Left ventricle myocardium inferior (tissue), 1 donor: ENCODE measurements around the gene C1QC. TPM values are rescaled to one million over a fixed set of nuclear protein-coding genes. Genes with fewer than 3 reads are reported as not detected.
"Not testable (repeated sequence)": the region's sequence is repeated elsewhere in the genome, so short reads cannot be mapped to it uniquely, and the experiment has no call there.

Experiments
- DNase-seq: peaks from one replicate; pipeline ENCODE4 v3.0.0-alpha.2; 2020
- H3K27ac ChIP-seq: fragments of 200-600 bp; replicated peaks from 2 replicates; pipeline ENCODE4 v1.8.0; 2021
- H3K27me3 ChIP-seq: fragments of 200-600 bp; 2 replicates; pipeline ENCODE4 v1.8.0; 2021; ENCODE audit warnings: low read depth
- H3K36me3 ChIP-seq: fragments of 200-600 bp; 2 replicates; pipeline ENCODE4 v1.8.0; 2021
- H3K4me1 ChIP-seq: fragments of 200-600 bp; 2 replicates; pipeline ENCODE4 v1.8.0; 2021
- H3K4me3 ChIP-seq: fragments of 200-600 bp; 2 replicates; pipeline ENCODE4 v1.8.0; 2021; ENCODE audit warnings: mild to moderate bottlenecking, moderate library complexity
- H3K9me3 ChIP-seq: fragments of 200-600 bp; replicated peaks from 2 replicates; pipeline ENCODE4 v1.8.0; 2021
- CTCF ChIP-seq: fragments of 200-600 bp; IDR thresholded peaks from 2 replicates; pipeline ENCODE4 v1.8.0; 2021; ENCODE audit warnings: antibody characterized with exemption, mild to moderate bottlenecking, borderline replicate concordance
- intact Hi-C: fragments of 100-400 bp; cut with micrococcal nuclease; formaldehyde crosslinking; loops from one replicate; pipeline ENCODE4 v1.11.0; 2022
- total RNA-seq: library from RNA; stranded (reverse); fragmentation: NEBNext Ultra II Directional; extraction: Animal tissue kit (Norgen Biotek cat#: 25700); gene quantifications from one replicate; pipeline ENCODE4 v1.2.1, GENCODE V29; 2021
- donor health status: DM: no; HTN: yes; CAD: no; lungs with severe emphysema.

The C1QC gene
- total RNA-seq, 1 donor from 2014 or later: 76.6 TPM

GRCh38 chr1:22665752-22666151, 22.3 kb downstream of the C1QC start:
- H3K4me3 ChIP-seq: no peak overlapping the region
- no peaks in the 10 kb centered on the region for H3K36me3 ChIP-seq
- intact Hi-C loops: no loop called here
- no peaks in the 10 kb centered on the region for H3K4me1 ChIP-seq
- TF ChIP-seq CTCF: peak; percentile 37
- H3K9me3 ChIP-seq: no peaks in the 10 kb centered on the region
- H3K27me3 ChIP-seq: peaks cover 62% of the 10 kb centered on the region
- DNase-seq: no peak
- H3K27ac ChIP-seq: no peak overlapping the region

GRCh38 chr1:22666412-22666811, 23.0 kb downstream of the C1QC start:
- no peak for TF ChIP-seq CTCF
- intact Hi-C loops: no loop called here
- H3K27ac ChIP-seq: no peak overlapping the region
- no peaks in the 10 kb centered on the region for H3K9me3 ChIP-seq
- no peak overlapping the region for H3K4me3 ChIP-seq
- DNase-seq: no peak
- peaks cover 62% of the 10 kb centered on the region for H3K27me3 ChIP-seq
- no peaks in the 10 kb centered on the region for H3K36me3 ChIP-seq
- H3K4me1 ChIP-seq: no peaks in the 10 kb centered on the region

GRCh38 chr1:22668840-22669239, 25.4 kb downstream of the C1QC start:
- DNase-seq, intact Hi-C loops, H3K9me3 ChIP-seq, H3K27ac ChIP-seq, H3K4me1 ChIP-seq, H3K36me3 ChIP-seq, H3K4me3 ChIP-seq: not testable (repeated sequence)
- peaks cover 69% of the 10 kb centered on the region for H3K27me3 ChIP-seq

GRCh38 chr1:22670352-22670975, 27.0 kb downstream of the C1QC start:
- H3K27me3 ChIP-seq: peaks cover 80% of the 10 kb centered on the region
- intact Hi-C loops: no loop called here
- no peak for DNase-seq

GRCh38 chr1:22671999-22672398, 28.6 kb downstream of the C1QC start:
- no peak for DNase-seq
- Histone ChIP-seq H3K27me3 (peaks cover 91% of the 10 kb centered on the region), H3K9me3 (no peaks in the 10 kb centered on the region), H3K27ac (no peak overlapping the region), H3K4me1 (no peaks in the 10 kb centered on the region), H3K4me3 (no peak overlapping the region), H3K36me3 (no peaks in the 10 kb centered on the region)
- intact Hi-C loops: no loop called here
- TF ChIP-seq CTCF: no peak

More at GRCh38 chr1:22670352-22670975, 27.0 kb downstream of the C1QC start:
- no peak overlapping the region for H3K4me3 ChIP-seq
- H3K36me3 ChIP-seq: no peaks in the 10 kb centered on the region
- no peak overlapping the region for H3K27ac ChIP-seq
- TF ChIP-seq CTCF: no peak
- no peaks in the 10 kb centered on the region for H3K4me1 ChIP-seq
- no peaks in the 10 kb centered on the region for H3K9me3 ChIP-seq

- no peaks in the 10 kb centered on the region for H3K36me3 ChIP-seq
- H3K27me3 ChIP-seq: peaks cover 90% of the 10 kb centered on the region
- H3K4me1 ChIP-seq: no peaks in the 10 kb centered on the region
- no peak overlapping the region for H3K4me3 ChIP-seq
- H3K27ac ChIP-seq: no peak overlapping the region
- peak; percentile 41 for DNase-seq
- intact Hi-C loops: no loop called here
- no peaks in the 10 kb centered on the region for H3K9me3 ChIP-seq
- peak; percentile 71 for TF ChIP-seq CTCF
Measured at GRCh38 chr1:22673486-22674409, 30.3 kb downstream of the C1QC start.
